Activated naive CD8-positive, alpha-beta T cell treated with anti-CD3 and anti-CD28 coated beads, Interleukin-2, amount 50 U/mL, for 16 hours (primary cell): ENCODE measurements around the gene RCAN2.

Experiments used
- DNase-seq: peaks from one replicate; pipeline ENCODE4 v3.0.0-alpha.2; 2020; ENCODE audit warnings: low read depth, low spot score

The RCAN2 gene

GRCh38 chr6:46293641-46294316 is 197.5 kb downstream of the RCAN2 start:
- DNase-seq = no peak

- no peak for DNase-seq
Observed at GRCh38 chr6:46291880-46292279, 199.4 kb downstream of the RCAN2 start.

- DNase-seq = no peak
Observed at GRCh38 chr6:46291275-46291633, 200.0 kb downstream of the RCAN2 start.

- no peak for DNase-seq
Observed at GRCh38 chr6:46290421-46291274, 200.6 kb downstream of the RCAN2 start.

- no peak for DNase-seq
Observed at GRCh38 chr6:46289898-46290297, 201.4 kb downstream of the RCAN2 start.

GRCh38 chr6:46288835-46289234 is 202.4 kb downstream of the RCAN2 start:
- DNase-seq = no peak

GRCh38 chr6:46287681-46288080 is 203.6 kb downstream of the RCAN2 start:
- DNase-seq = no peak

GRCh38 chr6:46287043-46287442 is 204.2 kb downstream of the RCAN2 start:
- DNase-seq = no peak

- no peak for DNase-seq
Observed at GRCh38 chr6:46284475-46284874, 206.8 kb downstream of the RCAN2 start.

- DNase-seq = no peak
Observed at GRCh38 chr6:46281110-46281509, 210.1 kb downstream of the RCAN2 start.

GRCh38 chr6:46279874-46280273 is 211.4 kb downstream of the RCAN2 start:
- no peak for DNase-seq

GRCh38 chr6:46276576-46277142 is 214.6 kb downstream of the RCAN2 start:
- no peak for DNase-seq

GRCh38 chr6:46274502-46274901 is 216.7 kb downstream of the RCAN2 start:
- DNase-seq = no peak

- no peak for DNase-seq
Observed at GRCh38 chr6:46273911-46274310, 217.3 kb downstream of the RCAN2 start.

GRCh38 chr6:46271728-46272127 is 219.5 kb downstream of the RCAN2 start:
- no peak for DNase-seq

- no peak for DNase-seq
Observed at GRCh38 chr6:46271107-46271506, 220.1 kb downstream of the RCAN2 start.

GRCh38 chr6:46270336-46270735 is 220.9 kb downstream of the RCAN2 start:
- DNase-seq = no peak

GRCh38 chr6:46269447-46270229 is 221.6 kb downstream of the RCAN2 start:
- DNase-seq = no peak

GRCh38 chr6:46267515-46267914 is 223.7 kb downstream of the RCAN2 start:
- DNase-seq = no peak

GRCh38 chr6:46265373-46265772 is 225.9 kb downstream of the RCAN2 start:
- DNase-seq = no peak

- DNase-seq = no peak
Observed at GRCh38 chr6:46263707-46264086, 227.6 kb downstream of the RCAN2 start.
